Measurements from ENCODE around the gene P2RX5.

DNA sequence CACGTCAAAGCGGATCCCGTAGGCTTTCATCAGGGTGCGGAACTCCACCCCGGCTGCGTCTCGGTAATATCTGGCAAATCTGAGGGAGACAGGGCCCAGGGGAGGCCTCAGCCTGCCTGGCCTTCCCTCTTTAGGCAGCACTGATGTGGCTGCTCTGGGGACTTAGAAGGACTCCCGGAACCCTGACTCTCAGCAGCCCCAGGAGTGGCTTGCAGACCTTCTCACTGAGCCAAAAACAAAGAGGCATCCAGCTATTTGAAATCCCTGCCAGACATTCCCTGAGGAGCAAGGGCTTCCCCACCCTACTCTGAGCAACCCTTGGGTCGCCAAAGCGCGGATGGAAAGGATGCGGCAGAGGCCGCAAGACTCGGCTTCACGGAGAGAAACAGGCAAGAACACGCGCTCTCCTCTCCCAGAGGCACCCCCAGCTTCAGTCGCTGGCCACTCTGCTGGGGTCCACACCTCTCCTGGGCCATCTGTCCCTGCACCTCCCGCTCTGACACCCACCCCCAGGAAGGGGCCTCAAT, 7.9 kb downstream of the P2RX5 start:
- TF ChIP-seq, protein P1, sequence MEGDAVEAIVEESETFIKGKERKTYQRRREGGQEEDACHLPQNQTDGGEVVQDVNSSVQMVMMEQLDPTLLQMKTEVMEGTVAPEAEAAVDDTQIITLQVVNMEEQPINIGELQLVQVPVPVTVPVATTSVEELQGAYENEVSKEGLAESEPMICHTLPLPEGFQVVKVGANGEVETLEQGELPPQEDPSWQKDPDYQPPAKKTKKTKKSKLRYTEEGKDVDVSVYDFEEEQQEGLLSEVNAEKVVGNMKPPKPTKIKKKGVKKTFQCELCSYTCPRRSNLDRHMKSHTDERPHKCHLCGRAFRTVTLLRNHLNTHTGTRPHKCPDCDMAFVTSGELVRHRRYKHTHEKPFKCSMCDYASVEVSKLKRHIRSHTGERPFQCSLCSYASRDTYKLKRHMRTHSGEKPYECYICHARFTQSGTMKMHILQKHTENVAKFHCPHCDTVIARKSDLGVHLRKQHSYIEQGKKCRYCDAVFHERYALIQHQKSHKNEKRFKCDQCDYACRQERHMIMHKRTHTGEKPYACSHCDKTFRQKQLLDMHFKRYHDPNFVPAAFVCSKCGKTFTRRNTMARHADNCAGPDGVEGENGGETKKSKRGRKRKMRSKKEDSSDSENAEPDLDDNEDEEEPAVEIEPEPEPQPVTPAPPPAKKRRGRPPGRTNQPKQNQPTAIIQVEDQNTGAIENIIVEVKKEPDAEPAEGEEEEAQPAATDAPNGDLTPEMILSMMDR (optimal IDR thresholded peaks at IDR 0.05 in 1 of 3, IDR thresholded peaks at IDR 0.05 in 1 of 3, conservative IDR thresholded peaks at IDR 0.05 in 1 of 3; ENCODE audit: extremely low read depth in 1 of 3, insufficient read depth in 2 of 3, low read length in 3 of 3) = no peak
- TF ChIP-seq EZH2 (IDR thresholded peaks at IDR 0.05; ENCODE audit: low read length) = no peak

Measured in keratinocyte (primary cell).